Activated naive CD4-positive, alpha-beta T cell treated with anti-CD3 and anti-CD28 coated beads, Interleukin-2, amount 50 U/mL, for 72 hours (primary cell): Measurements from ENCODE around the gene SLC8A2. TPM values are rescaled to one million over a fixed set of nuclear protein-coding genes. Genes with fewer than 3 reads are reported as not detected.
"Not testable (repeated sequence)": the region's sequence is repeated elsewhere in the genome, so short reads cannot be mapped to it uniquely, and the experiment has no call there.

Experiments used
- ATAC-seq, 2 donors: fragments of 150-1000 bp; cut with Tn5 transposase; 2 replicates each; pipeline ENCODE4 v1.10.0; 2021; ENCODE audit warnings: mild to moderate bottlenecking in 2 of 2, moderate library complexity in 2 of 2
- DNase-seq, 2 donors: peaks; one replicate each; pipeline ENCODE4 v3.0.0; 2021 to 2022; ENCODE audit warnings: low spot score in 2 of 2
- H3K27ac Mint-ChIP-seq, 2 donors: one replicate each; pipeline ENCODE4 v1.8.0; 2022; ENCODE audit warnings: mild to moderate bottlenecking in 2 of 2, mixed read lengths in 2 of 2
- H3K36me3 Mint-ChIP-seq, 2 donors: one replicate each; pipeline ENCODE4 v1.8.0; 2022; ENCODE audit warnings: mixed read lengths in 2 of 2
- H3K9me3 Mint-ChIP-seq, 2 donors: one replicate each; pipeline ENCODE4 v1.8.0; 2022; ENCODE audit warnings: mixed read lengths in 2 of 2
- total RNA-seq, 2 donors: library from RNA; stranded (reverse); gene quantifications; one replicate each; pipeline ENCODE4 v1.2.3, GENCODE V29; 2022

Gene SLC8A2
- total RNA-seq, 2 donors from 2014 or later = 0.11 to 0.41 TPM

DNA sequence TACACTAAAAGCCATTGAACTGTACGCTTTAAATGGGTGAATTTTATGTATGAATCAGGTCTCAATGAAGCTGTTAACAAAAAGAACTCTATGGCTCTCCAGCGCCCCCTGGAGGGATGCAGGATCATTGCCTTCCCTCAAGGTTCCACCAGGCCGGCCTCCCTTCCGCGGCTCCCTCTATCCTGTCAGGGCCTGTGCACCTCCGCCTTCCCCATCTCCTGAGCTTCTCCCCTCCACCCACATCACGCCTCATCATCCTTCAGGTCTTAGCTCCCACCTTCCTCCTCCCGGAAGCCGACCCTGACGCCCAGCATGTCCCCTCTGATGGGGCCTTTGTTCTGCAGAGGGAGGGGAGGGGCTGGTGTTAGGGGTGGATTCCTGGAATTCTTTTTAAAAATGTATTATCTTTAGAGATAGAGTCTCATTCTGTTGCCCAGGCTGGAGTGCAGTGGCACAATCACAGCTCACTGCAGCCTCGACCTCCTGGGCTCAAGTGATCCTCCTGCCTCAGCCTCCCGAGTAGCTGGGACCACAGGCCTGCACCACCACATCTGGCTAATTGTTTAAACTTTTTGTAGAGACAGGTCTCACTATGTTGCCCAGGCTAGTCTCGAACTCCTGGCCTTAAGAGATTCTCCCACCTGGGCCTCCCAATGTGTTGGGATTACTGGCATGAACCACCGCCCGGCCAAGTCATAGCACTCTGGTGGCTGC lies 80.0 kb downstream of the SLC8A2 start:
- peak; percentile 76 to 88 for DNase-seq
- peak; percentile 80 to 83 for ATAC-seq
- Mint-ChIP-seq H3K36me3 (no peaks in the 10 kb centered on the region), H3K27ac (no peak overlapping the region), H3K9me3 (no peaks in the 10 kb centered on the region)

DNA sequence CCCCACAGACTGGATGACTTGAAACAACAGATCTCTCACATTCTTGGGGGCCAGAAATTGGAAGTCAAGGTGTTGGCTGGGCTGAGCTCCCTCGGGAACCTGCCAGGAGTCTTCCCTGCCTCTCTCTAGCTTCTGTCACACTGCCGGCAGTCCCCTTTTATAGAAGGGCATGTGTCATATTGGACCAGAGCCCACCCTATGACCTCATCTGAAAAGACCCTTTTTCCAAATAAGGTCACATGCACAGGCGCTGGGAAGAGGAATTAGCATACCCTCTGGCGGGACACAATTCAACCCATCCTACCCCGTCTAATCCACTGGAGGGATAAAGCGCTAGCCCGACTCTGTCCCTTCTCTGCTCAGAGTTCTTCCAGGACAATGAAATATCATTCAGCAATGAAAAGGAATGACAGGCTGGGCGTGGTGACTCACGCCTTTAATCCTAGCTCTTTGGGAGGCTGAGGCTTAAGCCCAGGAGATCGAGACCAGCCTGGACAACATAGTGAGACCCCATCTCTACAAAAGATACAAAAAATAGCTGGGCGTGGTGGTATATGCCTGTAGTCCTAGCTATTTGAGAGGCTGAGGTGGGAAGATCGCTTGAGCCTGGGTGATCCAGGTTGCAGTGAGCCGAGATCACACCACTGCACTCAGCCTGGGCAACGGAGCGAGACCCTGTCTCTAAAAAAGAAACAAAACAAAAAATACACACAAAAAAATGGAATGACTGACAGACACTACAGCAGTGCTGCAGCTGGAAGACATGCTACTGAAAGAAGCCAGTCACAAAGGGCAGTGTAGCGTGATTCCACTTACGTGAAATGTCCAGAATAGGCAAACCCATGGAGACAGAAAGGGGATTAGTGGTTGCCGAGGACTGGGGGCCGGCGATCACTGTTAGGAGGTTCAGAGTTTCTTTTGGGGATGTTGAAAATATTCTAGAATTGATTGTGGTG lies 80.9 kb downstream of the SLC8A2 start:
- H3K36me3 Mint-ChIP-seq = no peaks in the 10 kb centered on the region
- no peaks in the 10 kb centered on the region for H3K9me3 Mint-ChIP-seq
- ATAC-seq = no peak
- no peak for DNase-seq
- no peak overlapping the region for H3K27ac Mint-ChIP-seq

DNA sequence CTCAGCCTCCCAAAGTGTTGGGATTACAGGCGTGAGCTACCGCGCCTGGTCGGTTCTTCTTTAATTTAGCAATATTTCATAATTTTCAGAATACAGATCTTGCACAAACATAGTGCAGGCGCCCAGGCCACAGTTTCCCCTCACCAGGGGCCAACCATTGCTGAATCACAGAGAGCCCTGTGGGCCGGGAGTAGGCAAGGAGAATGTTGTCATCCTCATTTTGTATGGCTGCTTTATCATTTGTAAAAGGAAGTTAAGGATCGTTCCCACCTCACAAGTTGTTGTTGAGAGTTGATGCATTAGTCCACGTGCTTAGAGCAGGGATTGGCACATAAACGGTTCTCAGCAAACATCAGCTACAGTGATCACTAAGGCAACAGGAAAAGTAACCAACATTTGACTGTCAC lies 82.5 kb downstream of the SLC8A2 start:
- DNase-seq = no peak
- H3K36me3 Mint-ChIP-seq = no peaks in the 10 kb centered on the region
- no peaks in the 10 kb centered on the region for H3K9me3 Mint-ChIP-seq
- ATAC-seq = no peak
- H3K27ac Mint-ChIP-seq = no peak overlapping the region

DNA sequence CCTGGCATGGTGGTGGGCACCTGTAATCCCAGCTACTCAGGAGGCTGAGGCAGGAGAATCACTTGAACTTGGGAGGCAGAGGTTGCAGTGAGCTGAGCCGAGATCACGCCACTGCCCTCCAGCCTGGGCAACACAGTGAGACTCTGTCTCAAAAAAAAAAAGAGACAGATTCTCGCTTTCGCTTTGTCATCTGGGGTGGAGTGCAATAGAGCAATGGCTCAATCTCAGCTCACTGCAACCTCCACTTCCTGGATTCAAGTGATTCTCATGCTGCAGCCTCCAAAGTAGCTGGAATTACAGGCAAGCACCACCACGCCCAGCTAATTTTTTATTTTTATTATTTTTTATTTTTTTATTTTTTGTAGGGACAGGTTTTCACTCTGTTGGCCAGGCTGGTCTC lies 83.0 kb downstream of the SLC8A2 start:
- H3K27ac Mint-ChIP-seq, DNase-seq, H3K9me3 Mint-ChIP-seq, ATAC-seq, H3K36me3 Mint-ChIP-seq: not testable (repeated sequence)

DNA sequence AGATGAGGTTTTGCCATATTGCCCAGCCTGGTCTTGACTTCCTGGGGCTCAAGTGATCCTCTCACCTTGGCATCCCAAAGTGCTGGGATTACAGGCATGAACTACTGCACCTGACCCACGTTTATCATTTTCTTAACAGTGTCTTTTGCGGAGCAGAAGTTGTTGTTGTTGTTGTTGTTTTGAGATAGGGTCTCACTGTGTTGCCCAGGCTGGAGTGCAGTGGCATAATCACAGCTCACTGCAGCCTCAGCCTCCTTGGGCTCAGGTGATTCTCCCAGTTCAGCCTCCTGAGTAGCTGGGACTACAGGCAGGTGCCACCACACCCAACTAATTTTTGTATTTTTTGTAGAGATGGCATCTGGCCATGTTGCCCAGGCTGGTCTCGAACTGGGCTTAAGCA lies 84.1 kb downstream of the SLC8A2 start:
- H3K36me3 Mint-ChIP-seq, H3K27ac Mint-ChIP-seq, H3K9me3 Mint-ChIP-seq, DNase-seq, ATAC-seq: not testable (repeated sequence)

DNA sequence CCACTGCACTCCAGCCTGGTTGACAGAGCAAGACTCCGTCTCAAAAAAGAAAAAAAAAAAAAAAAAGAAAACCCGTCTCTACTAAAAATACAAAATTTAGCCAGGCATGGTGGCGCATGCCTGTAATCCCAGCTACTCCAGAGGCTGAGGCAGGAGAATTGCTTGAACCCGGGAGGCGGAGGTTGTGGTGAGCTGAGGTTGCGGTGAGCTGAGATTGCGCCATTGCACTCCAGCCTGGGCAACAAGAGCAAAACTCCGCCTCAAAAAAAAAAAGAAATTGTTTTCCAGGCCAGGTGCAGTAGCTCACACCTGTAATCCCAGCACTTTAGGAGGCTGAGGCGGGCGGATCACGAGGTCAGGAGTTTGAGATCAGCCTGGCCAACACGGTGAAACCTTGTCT lies 85.1 kb downstream of the SLC8A2 start:
- not testable (repeated sequence) for ATAC-seq, H3K9me3 Mint-ChIP-seq, H3K27ac Mint-ChIP-seq, DNase-seq, H3K36me3 Mint-ChIP-seq

DNA sequence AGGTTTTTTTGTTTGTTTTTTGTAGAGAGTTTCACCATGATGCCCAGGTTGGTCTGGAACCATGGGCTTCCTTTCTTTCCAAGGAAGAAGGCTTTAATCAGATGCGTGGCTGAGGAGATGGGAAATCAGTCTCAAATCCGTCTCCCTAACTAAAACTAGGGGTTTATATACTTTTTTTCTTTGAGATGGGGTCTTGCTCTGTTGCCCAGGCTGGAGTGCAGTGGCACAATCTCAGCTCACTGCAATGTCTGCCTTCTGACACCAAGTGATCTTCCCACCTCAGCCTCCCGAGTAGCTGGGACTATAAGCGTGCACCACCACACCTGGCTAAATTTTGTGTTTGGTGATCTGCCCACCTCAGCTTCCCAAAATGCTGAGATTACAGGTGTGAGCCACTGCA lies 87.2 kb downstream of the SLC8A2 start:
- not testable (repeated sequence) for DNase-seq, H3K36me3 Mint-ChIP-seq, H3K27ac Mint-ChIP-seq, H3K9me3 Mint-ChIP-seq, ATAC-seq

DNA sequence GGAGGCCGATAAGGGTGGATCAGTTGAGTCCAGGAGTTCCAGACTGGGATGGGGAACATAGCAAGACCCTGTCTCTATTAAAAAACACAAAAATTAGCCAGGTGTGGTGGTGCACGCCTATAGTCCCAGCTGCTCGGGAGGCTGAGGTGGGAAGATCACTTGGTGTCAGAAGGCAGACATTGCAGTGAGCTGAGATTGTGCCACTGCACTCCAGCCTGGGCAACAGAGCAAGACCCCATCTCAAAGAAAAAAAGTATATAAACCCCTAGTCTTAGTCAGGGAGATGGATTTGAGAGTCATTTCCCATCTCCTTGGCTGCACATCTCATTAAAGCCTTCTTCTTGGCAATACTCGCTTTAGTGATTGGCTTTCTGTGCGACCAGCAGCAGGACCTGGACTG lies 87.8 kb downstream of the SLC8A2 start:
- not testable (repeated sequence) for H3K9me3 Mint-ChIP-seq, DNase-seq, H3K36me3 Mint-ChIP-seq, H3K27ac Mint-ChIP-seq, ATAC-seq

DNA sequence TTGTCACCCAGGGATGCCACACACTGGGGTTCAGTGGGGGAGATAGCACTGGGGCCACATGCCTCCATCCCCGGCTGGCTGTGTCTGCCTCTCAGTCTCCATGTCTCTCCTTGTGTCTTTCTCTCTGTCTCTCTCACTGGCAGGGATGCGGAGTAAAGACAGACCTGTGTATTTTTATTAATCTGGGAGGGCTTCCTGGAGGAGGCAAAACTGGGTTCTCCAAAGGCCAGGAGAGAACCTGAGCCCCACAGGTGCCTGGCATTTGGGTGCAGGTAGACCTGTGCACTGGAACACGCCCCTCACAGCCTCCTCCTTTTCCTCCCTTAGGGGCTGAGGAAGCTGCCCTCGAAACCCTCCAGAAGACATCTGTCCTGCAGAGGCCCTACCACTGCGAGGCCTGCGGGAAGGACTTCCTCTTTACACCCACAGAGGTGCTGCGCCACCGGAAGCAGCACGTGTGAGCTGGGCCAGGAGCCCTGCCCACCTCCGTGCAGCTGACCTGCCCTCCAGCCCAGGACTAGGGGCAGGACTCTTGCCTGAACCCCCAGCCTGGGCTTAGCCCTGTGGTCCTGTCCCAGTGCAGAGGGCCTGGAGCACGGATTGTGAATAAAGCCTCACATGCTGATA lies 89.9 kb downstream of the SLC8A2 start:
- Mint-ChIP-seq H3K36me3 (peaks cover 0 to 8% of the 10 kb centered on the region in 2 donors), H3K9me3 (no peaks in the 10 kb centered on the region), H3K27ac (peak overlapping the region; percentile 46 to 51)
- no peak for DNase-seq
- ATAC-seq = peak in 1 of 2 donors; percentile 64

DNA sequence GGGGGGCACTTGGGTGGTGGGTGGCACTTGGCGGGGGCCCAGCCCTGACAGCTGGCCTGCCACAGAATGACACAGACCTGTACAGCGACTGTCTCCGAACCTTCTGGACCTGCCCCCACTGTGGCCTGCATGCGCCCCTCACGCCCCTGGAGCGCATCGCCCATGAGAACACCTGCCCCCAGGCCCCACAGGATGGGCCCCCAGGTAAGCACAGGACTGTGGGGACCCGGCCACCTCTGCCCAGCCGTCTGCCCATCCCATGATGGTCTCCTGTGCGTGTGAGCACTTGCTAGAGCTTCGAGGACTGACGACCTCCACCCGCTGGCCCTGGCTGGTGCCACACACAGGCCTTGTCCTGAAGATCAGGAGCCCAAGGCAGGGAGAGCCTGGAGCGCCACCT lies 90.6 kb downstream of the SLC8A2 start:
- Mint-ChIP-seq H3K27ac (peak overlapping the region; percentile 46 to 51), H3K9me3 (no peaks in the 10 kb centered on the region), H3K36me3 (peaks cover 0 to 8% of the 10 kb centered on the region in 2 donors)
- no peak for DNase-seq
- ATAC-seq = no peak

DNA sequence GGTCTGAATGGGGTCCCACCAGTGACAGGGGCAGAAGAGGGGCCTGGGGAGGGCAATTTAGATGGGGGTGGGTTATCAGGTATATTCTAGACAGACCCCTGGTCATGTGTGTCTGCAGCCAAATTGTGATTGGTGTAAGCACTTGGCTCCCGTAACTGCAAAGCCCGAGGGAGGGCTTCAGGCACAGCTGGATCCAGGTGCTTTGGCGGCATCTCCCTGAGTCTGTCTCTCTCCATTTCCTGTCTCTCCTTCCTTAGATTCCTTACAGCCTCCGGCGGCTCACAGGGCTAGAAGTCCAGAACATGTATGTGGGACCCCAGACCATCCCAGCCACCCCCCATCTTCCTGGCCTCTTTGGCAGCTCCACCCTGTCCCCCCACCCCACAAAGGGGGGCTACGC lies 91.1 kb downstream of the SLC8A2 start:
- Mint-ChIP-seq H3K27ac (peak overlapping the region in 1 of 2 donors; percentile 51), H3K9me3 (no peaks in the 10 kb centered on the region), H3K36me3 (peaks cover 0 to 8% of the 10 kb centered on the region in 2 donors)
- no peak for DNase-seq
- no peak for ATAC-seq

DNA sequence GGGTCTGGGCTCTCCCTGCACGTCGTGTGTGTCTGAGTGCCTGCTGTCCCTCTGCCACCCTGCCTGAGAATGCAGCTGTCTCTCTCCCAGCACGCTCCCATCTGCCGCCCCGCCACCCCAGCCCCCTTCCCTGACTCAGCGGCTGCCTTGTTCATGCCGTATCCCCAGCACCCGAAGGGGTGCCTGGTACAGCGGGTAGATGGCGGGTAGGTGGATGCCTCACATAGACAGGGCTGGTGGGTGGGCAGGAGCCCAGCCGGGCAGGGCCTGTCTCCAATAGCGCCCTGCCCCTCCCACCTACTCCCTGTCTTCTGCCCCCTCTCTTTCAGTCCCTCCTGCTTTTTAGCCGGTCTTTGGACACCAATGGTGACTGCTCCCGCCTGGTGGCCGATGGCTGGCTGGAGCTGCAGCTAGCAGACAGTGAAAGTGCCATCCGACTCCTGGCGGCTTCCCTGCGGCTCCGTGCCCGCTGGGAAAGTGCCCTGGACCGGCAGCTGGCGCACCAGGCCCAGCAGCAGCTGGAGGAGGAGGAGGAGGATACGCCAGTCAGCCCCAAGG lies 92.2 kb downstream of the SLC8A2 start:
- Mint-ChIP-seq H3K36me3 (peaks cover 0 to 8% of the 10 kb centered on the region in 2 donors), H3K9me3 (no peaks in the 10 kb centered on the region), H3K27ac (peak overlapping the region in 1 of 2 donors; percentile 52)
- DNase-seq = no peak
- no peak for ATAC-seq

DNA sequence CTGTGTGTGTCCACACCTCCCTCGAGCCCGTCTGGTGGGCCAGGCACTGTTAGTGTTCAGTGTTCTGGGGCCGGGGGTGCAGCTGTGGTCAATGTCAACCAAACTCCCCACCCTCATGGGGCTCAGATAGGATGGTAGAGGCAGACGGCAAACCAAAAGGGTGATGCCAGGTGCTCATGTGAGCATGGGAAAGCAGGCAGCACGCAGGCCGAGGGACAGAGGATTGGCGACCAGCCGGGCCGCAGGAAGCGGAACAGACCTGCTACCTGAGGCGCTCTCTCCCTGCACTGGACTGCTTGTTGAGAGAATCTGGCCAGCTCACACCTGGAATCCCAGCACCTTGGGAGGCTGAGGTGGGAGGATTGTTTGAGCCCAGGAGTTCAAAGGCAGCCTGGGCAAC lies 93.4 kb downstream of the SLC8A2 start:
- Mint-ChIP-seq H3K27ac (no peak overlapping the region), H3K36me3 (peaks cover 0 to 8% of the 10 kb centered on the region in 2 donors), H3K9me3 (no peaks in the 10 kb centered on the region)
- DNase-seq (no peak), ATAC-seq (no peak)

Other genes with a start within 250 kb of the SLC8A2 start
- gene BBC3, start 240.7 kb downstream of the SLC8A2 start, total RNA-seq = 10 to 100 TPM; 21.9 to 84.2 TPM
- gene CCDC9, start 215.4 kb downstream of the SLC8A2 start, total RNA-seq = 10 to 100 TPM; 50.0 to 60.2 TPM
- 10 to 100 TPM; 16.9 to 20.0 TPM for gene INAFM1, start 197.0 kb downstream of the SLC8A2 start, total RNA-seq
- 1 to 10 TPM; 1.3 to 3.2 TPM for gene C5AR1, start 162.0 kb downstream of the SLC8A2 start, total RNA-seq
- not detected for gene C5AR2, start 139.7 kb downstream of the SLC8A2 start, total RNA-seq
- 10 to 100 TPM; 16.7 to 19.2 TPM for gene DHX34, start 122.6 kb downstream of the SLC8A2 start, total RNA-seq
- under 1 TPM in 1 of 2 donors, not detected in 1; 0.12 TPM for gene MEIS3, start 52.4 kb downstream of the SLC8A2 start, total RNA-seq
- gene KPTN, start 12.3 kb upstream of the SLC8A2 start, total RNA-seq = 10 to 100 TPM; 15.3 to 24.8 TPM
- 10 to 100 TPM; 69.7 to 78.5 TPM for gene NAPA, start 43.2 kb upstream of the SLC8A2 start, total RNA-seq
- under 1 TPM; 0.31 to 0.57 TPM for gene ZNF541, start 101.3 kb upstream of the SLC8A2 start, total RNA-seq
- gene BICRA, start 137.2 kb upstream of the SLC8A2 start, total RNA-seq = 10 to 100 TPM; 13.3 to 26.3 TPM
- gene EHD2, start 241.5 kb upstream of the SLC8A2 start, total RNA-seq = 1 to 10 TPM; 1.1 to 2.0 TPM